ENCODE data around the gene UBQLN3. TPM values are rescaled to one million over a fixed set of nuclear protein-coding genes. Genes with fewer than 3 reads are reported as not detected.

UBQLN3 gene
- total and polyA plus RNA-seq, 10 of the 15 experiments (the other 5 are each of a cell fraction or from before 2014, with no cell fraction given): not detected

DNA sequence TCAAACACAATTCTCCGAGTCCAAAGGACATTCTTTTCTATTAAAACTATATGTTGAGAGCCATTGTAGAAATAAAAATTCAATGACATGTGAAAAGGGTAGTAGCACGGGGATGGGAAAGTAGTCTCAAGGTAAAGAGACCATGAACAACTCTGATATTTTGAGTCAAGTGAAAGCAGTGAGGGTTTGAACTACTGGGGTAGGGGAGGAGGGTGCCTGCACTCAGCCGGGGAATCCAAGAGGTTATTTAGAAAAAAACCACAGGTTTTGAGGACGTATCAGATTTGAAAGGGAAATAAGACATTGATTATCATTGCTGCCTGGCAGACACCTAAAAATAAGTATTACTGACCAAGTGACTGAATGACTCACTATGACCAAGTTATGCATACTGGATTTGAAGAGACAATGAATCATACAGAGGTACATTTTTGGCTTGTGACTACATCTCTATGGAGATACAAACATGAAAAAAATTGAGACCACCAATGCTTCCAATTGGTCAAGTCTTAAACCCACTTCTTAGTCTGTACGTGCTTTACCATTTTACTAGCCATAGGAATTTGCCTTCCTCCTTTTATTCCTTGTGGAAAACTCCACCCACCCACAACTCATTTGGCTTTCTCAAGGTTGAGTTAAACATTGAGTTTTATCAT is 40.8 kb upstream of the UBQLN3 start:
- FAIRE-seq (no peak), ATAC-seq (peak; percentile 78), DNase-seq (ENCODE audit: low read depth, low spot score) (peak; percentile 8)
- Histone ChIP-seq H3K9me3 (replicated peaks; ENCODE audit: control insufficient read depth, insufficient read depth, low read length) (no peaks in the 10 kb centered on the region), H3K4me1 (ENCODE audit: control insufficient read depth, insufficient read depth, low read length) (no peaks in the 10 kb centered on the region), H3K36me3 (ENCODE audit: control insufficient read depth in 2 of 2, insufficient read depth in 2 of 2, low read length in 1 of 2) (no peaks in the 10 kb centered on the region), H3K27ac (ENCODE audit: control insufficient read depth, insufficient read depth) (no peak overlapping the region), H2AFZ (ENCODE audit: control insufficient read depth, low read depth, low read length) (no peak overlapping the region), H4K20me1 (ENCODE audit: control insufficient read depth, insufficient read depth) (no peaks in the 10 kb centered on the region), H3K4me3 (no peak overlapping the region), H3K27me3 (replicated peaks in 1 of 2; ENCODE audit: control insufficient read depth in 2 of 2, insufficient read depth in 2 of 2, low read length in 1 of 2) (no peaks in the 10 kb centered on the region), H3K9ac (ENCODE audit: control insufficient read depth, insufficient read depth, low read length) (no peak overlapping the region), H3K79me2 (ENCODE audit: control insufficient read depth, insufficient read depth, low read length) (no peaks in the 10 kb centered on the region), H3K4me2 (ENCODE audit: control insufficient read depth, insufficient read depth) (no peak overlapping the region)
- SMC1A ChIA-PET (ENCODE audit: uncharacterized antibody, unreplicated experiment): interaction anchor here (1.3 kb wide), 1 partner anchor 22 kb away, joined by 3 read pairs; no protein-coding TSS in a partner anchor
- WGBS (ENCODE audit: insufficient coverage, insufficient replicate concordance, low lambda C conversion rate, missing lambda C conversion rate): 16% methylated on average over 5 of the region's 5 CpGs
- in situ Hi-C loops (cut with MboI): no loop called here
- CTCF ChIA-PET: interaction anchor here (1.3 kb wide), 1 partner anchor 272 kb away, joined by 3 read pairs; no protein-coding TSS in a partner anchor
- RAD21 ChIA-PET (ENCODE audit: unreplicated experiment): interaction anchor here (1.5 to 1.8 kb wide), 2 partner anchors 74 to 139 kb away, joined by 4 to 6 read pairs; partner anchors contain the start of gene TRIM22
- no peak for TF ChIP-seq NR2C1 (IDR thresholded peaks at IDR 0.05)
- 0 out of 2 replicates have a peak, but pooled peaks have one; percentile 23 for TF ChIP-seq ATF7 (IDR thresholded peaks at IDR 0.05; ENCODE audit: low read depth)
- TF ChIP-seq TARDBP (IDR thresholded peaks at IDR 0.05; ENCODE audit: borderline replicate concordance): no peak
- TF ChIP-seq NFYB (IDR thresholded peaks at IDR 0.05; ENCODE audit: insufficient read depth, low read depth, low read length): peak; percentile 57; the same call in 1 of the 2 replicates
- peak in 1 of 2 experiments; percentile 27; a peak in 1 of 4 replicates for TF ChIP-seq EP300 (IDR thresholded peaks at IDR 0.05; ENCODE audit: borderline replicate concordance in 1 of 2, control insufficient read depth in 1 of 2, low read depth in 2 of 2, low read length in 2 of 2)
- 0 out of 2 replicates have a peak, but pooled peaks have one; percentile 7 for TF ChIP-seq BCL11A (IDR thresholded peaks at IDR 0.05; ENCODE audit: low read depth, low read length)
- TF ChIP-seq YBX1 (IDR thresholded peaks at IDR 0.05): no peak
- no peak for TF ChIP-seq JUNB (IDR thresholded peaks at IDR 0.05)
- peak; percentile 25; the same call in 1 of the 2 replicates for TF ChIP-seq MEF2A (IDR thresholded peaks at IDR 0.05; ENCODE audit: insufficient read depth, low read depth, low read length)
- peak in 1 of 2 experiments; percentile 29; a peak in 1 of 4 replicates for TF ChIP-seq IKZF2 (IDR thresholded peaks at IDR 0.05)
- no peak for TF ChIP-seq PAX8 (IDR thresholded peaks at IDR 0.05)
- peak; percentile 52; the same call in 1 of the 2 replicates for TF ChIP-seq MTA2 (IDR thresholded peaks at IDR 0.05; ENCODE audit: low read depth)
- TF ChIP-seq, protein P1, sequence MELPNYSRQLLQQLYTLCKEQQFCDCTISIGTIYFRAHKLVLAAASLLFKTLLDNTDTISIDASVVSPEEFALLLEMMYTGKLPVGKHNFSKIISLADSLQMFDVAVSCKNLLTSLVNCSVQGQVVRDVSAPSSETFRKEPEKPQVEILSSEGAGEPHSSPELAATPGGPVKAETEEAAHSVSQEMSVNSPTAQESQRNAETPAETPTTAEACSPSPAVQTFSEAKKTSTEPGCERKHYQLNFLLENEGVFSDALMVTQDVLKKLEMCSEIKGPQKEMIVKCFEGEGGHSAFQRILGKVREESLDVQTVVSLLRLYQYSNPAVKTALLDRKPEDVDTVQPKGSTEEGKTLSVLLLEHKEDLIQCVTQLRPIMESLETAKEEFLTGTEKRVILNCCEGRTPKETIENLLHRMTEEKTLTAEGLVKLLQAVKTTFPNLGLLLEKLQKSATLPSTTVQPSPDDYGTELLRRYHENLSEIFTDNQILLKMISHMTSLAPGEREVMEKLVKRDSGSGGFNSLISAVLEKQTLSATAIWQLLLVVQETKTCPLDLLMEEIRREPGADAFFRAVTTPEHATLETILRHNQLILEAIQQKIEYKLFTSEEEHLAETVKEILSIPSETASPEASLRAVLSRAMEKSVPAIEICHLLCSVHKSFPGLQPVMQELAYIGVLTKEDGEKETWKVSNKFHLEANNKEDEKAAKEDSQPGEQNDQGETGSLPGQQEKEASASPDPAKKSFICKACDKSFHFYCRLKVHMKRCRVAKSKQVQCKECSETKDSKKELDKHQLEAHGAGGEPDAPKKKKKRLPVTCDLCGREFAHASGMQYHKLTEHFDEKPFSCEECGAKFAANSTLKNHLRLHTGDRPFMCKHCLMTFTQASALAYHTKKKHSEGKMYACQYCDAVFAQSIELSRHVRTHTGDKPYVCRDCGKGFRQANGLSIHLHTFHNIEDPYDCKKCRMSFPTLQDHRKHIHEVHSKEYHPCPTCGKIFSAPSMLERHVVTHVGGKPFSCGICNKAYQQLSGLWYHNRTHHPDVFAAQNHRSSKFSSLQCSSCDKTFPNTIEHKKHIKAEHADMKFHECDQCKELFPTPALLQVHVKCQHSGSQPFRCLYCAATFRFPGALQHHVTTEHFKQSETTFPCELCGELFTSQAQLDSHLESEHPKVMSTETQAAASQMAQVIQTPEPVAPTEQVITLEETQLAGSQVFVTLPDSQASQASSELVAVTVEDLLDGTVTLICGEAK (IDR thresholded peaks at IDR 0.05; ENCODE audit: borderline replicate concordance): no peak
- TF ChIP-seq, protein P2, sequence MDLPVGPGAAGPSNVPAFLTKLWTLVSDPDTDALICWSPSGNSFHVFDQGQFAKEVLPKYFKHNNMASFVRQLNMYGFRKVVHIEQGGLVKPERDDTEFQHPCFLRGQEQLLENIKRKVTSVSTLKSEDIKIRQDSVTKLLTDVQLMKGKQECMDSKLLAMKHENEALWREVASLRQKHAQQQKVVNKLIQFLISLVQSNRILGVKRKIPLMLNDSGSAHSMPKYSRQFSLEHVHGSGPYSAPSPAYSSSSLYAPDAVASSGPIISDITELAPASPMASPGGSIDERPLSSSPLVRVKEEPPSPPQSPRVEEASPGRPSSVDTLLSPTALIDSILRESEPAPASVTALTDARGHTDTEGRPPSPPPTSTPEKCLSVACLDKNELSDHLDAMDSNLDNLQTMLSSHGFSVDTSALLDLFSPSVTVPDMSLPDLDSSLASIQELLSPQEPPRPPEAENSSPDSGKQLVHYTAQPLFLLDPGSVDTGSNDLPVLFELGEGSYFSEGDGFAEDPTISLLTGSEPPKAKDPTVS (IDR thresholded peaks at IDR 0.05; ENCODE audit: low read depth, low read length): no peak
- TF ChIP-seq ZNF207 (IDR thresholded peaks at IDR 0.05; ENCODE audit: borderline replicate concordance): no peak
- intact Hi-C loops (cut with micrococcal nuclease; ENCODE audit: unreplicated experiment): loop anchor here (5.0 to 10.0 kb wide), 2 partner anchors 257 to 426 kb away; partner anchors contain the start of gene OR52N2
- POLR2A ChIA-PET: no interaction called here
- no TSS peak for BruUV-seq (replicated peaks)
